SK-N-MC (cell line): ENCODE measurements around the gene JADE3.

ENCODE experiments used
- EZH2 ChIP-seq: fragments of 200-600 bp; sonication (generic); IDR thresholded peaks from one replicate; pipeline ENCODE4 v1.6.1; 2017; ENCODE audit warnings: antibody characterized with exemption
- POLR2AphosphoS5 ChIP-seq: IDR thresholded peaks from 2 replicates; pipeline ENCODE4 v1.6.1; 2012; ENCODE audit warnings: mild to moderate bottlenecking, low read depth, low read length, borderline replicate concordance

DNA sequence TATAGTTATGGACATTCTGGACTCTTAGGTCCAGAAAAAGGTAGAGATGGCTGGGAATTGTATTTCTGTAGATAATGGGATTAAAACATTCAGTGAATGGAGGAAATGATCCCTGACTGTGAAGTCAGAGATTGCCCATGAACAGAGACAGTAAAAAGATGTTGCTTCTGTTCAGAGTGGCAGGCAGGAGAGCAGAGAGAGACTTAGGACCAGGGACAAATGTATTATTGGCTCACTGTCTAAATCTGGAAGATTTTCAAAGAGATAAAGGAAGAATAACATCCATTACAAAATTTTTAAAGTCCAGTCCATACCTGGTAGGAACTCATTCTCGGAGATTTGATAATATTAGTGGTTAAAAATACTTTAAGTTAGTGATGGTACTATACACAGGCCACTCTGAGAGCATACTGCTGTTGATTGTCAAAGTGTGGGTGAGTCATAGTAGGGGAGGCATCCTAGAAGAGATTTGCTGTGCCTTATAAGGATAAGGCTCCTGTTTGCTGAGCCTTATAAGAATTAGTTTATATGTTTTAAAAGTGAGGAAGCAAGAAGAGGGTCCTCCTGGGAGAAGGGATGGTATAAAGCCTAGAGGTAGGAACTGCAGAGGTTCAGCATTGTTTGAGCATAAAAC lies 53.0 kb downstream of the JADE3 start:
- TF ChIP-seq POLR2AphosphoS5: no peak
- no peak for TF ChIP-seq EZH2
